Loucy (cell line): ENCODE results near the gene TAB2.

Experiments
- EZH2phosphoT487 ChIP-seq: fragments of 200-600 bp; IDR thresholded peaks from 2 replicates; pipeline ENCODE4 v1.6.1; 2018; ENCODE audit warnings: antibody characterized with exemption, mild to moderate bottlenecking, moderate library complexity, borderline replicate concordance
- TF ChIP-seq, protein P1 (sequence below): fragments of 200-600 bp; sonication (generic); conservative IDR thresholded peaks from 2 replicates; pipeline ENCODE4 v1.5.1; 2014; ENCODE audit warnings: mild to moderate bottlenecking, antibody characterized with exemption, low read length

DNA sequence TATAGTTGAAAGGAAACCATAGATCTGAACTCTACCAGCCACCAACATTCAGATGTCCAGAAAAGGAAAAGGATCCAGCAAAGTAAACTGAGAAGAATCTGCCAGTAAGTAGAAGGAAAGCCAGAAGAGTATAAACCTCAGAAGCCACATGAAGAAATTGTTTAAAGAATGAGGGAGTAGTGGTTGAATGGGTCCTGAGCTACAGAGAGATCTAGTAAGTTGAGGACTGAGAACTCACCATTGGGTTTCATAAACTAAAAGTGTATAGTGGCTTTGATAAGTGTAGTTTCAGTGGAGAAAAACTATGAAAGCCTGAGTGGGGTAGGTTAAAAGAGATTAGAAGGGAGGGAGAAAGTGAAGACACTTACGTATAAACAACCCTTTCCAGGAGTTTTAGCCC lies 50.6 kb downstream of the TAB2 start:
- TF ChIP-seq, protein P1, sequence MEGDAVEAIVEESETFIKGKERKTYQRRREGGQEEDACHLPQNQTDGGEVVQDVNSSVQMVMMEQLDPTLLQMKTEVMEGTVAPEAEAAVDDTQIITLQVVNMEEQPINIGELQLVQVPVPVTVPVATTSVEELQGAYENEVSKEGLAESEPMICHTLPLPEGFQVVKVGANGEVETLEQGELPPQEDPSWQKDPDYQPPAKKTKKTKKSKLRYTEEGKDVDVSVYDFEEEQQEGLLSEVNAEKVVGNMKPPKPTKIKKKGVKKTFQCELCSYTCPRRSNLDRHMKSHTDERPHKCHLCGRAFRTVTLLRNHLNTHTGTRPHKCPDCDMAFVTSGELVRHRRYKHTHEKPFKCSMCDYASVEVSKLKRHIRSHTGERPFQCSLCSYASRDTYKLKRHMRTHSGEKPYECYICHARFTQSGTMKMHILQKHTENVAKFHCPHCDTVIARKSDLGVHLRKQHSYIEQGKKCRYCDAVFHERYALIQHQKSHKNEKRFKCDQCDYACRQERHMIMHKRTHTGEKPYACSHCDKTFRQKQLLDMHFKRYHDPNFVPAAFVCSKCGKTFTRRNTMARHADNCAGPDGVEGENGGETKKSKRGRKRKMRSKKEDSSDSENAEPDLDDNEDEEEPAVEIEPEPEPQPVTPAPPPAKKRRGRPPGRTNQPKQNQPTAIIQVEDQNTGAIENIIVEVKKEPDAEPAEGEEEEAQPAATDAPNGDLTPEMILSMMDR, result no peak
- TF ChIP-seq EZH2phosphoT487, result no peak
